OCI-LY3 (cell line): ENCODE results near the gene ZMYND8.

ENCODE experiments used
- EZH2phosphoT487 ChIP-seq: fragments of 200-600 bp; shearing (Covaris generic); IDR thresholded peaks from 2 replicates; pipeline ENCODE4 v1.6.1; 2018; ENCODE audit warnings: antibody characterized with exemption, mixed run types, low read depth
- TF ChIP-seq, protein P1 (sequence below): fragments of 200-600, 300-600 bp; sonication (generic); IDR thresholded peaks from 2 replicates; pipeline ENCODE4 v1.5.1; 2014; ENCODE audit warnings: antibody characterized with exemption, low read length, low read depth

DNA sequence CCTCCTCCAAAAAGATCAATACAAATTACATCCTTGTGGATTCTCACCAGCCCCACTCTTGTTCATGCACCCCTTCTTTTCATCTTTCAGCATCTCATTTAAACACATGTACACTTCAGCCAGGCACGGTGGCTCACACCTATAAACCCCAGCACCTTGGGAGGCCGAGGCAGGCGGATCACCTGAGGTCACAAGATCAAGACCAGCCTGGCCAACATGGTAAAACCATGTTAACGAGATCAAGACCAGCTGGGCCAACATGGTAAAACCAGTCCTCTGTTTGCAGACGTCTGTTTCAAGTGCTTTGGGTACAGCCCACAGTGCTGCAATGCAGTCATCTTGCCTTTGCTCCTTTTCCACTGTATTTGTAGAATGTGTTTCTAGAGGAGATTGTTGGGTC is 45.3 kb downstream of the ZMYND8 start:
- TF ChIP-seq, protein P1, sequence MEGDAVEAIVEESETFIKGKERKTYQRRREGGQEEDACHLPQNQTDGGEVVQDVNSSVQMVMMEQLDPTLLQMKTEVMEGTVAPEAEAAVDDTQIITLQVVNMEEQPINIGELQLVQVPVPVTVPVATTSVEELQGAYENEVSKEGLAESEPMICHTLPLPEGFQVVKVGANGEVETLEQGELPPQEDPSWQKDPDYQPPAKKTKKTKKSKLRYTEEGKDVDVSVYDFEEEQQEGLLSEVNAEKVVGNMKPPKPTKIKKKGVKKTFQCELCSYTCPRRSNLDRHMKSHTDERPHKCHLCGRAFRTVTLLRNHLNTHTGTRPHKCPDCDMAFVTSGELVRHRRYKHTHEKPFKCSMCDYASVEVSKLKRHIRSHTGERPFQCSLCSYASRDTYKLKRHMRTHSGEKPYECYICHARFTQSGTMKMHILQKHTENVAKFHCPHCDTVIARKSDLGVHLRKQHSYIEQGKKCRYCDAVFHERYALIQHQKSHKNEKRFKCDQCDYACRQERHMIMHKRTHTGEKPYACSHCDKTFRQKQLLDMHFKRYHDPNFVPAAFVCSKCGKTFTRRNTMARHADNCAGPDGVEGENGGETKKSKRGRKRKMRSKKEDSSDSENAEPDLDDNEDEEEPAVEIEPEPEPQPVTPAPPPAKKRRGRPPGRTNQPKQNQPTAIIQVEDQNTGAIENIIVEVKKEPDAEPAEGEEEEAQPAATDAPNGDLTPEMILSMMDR: no peak
- no peak for TF ChIP-seq EZH2phosphoT487
